Measurements from ENCODE around the gene RPIA.

The RPIA gene

DNA sequence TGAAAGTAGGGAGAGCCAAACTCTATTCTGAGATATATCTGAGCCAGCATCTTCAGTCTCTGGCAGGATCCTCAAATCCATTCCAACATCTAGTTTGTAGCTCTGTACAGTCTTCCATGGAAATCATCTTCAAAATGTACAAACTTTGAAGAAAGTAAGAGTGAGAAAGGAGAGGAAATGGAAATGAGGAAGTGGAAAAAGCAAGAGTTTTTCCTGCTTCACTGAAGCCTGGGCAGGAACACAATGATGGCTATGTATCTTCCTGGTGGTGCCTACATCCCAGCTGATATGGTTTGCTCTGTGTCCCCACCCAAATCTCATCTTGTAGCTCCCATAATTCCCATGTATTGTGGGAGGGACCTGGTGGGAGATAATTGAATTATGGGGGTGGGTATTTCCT lies 4.1 kb upstream of the RPIA start:
- Histone ChIP-seq H3K9ac (ENCODE audit: low read depth, low read length) (no peak overlapping the region), H3K4me1 (ENCODE audit: insufficient read depth, low read length) (no peaks in the 10 kb centered on the region; the same call in 1 of the 2 replicates), H3K36me3 (ENCODE audit: insufficient read depth, low read depth, low read length) (no peaks in the 10 kb centered on the region), H3K4me3 (ENCODE audit: low read length) (no peak overlapping the region), H3K27ac (ENCODE audit: low read length) (no peak overlapping the region), H3K9me3 (ENCODE audit: insufficient read depth, low read depth, low read length) (peaks cover 65% of the 10 kb centered on the region), H3K27me3 (ENCODE audit: insufficient read depth, low read length) (peaks cover 5% of the 10 kb centered on the region; the same call in 1 of the 2 replicates)

DNA sequence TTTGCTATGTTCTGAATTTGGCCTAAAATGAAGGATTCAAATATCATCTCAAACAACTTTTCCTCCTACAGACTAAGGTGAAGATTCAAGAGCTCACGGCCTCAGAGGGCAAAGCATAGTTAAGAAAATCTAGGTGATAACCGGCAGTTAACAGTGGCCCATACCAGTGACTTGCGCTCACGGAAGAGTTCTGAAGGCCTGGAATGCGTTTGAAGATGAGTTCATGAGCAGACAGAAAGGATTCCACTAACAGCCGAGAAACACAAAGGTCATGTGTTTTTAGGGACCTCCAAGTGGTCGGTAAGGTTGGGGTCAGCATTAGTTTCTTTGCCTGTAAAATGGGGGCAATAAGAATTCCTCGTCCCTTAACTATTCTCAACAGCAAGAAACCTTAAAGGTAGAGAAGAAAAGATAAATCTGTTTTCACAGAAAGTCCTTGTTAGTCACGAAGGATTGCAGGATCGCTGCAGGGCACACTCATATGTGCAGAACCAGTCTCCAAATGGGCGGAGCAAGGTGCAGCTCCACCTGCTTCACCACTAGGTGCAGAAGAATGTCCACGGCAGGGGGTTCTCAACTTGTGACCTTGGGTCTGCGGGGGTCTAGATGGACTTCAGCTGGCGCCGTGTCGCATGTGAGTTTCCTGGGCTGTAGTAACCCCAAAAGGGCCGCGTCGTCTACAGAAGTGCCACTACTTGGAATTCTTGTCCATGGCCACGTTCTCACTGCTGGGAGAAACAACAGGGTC lies 708 bp upstream of the RPIA start:
- peaks cover 10% of the 10 kb centered on the region; the same call in 1 of the 2 replicates for H3K27me3 ChIP-seq (ENCODE audit: insufficient read depth, low read length)
- peak overlapping the region; percentile 92 for H3K4me3 ChIP-seq (ENCODE audit: low read length)
- peak overlapping the region; percentile 46 for H3K27ac ChIP-seq (ENCODE audit: low read length)
- H3K4me1 ChIP-seq (ENCODE audit: insufficient read depth, low read length) = peaks cover 4% of the 10 kb centered on the region; the same call in 1 of the 2 replicates
- H3K9me3 ChIP-seq (ENCODE audit: insufficient read depth, low read depth, low read length) = peaks cover 33% of the 10 kb centered on the region
- H3K36me3 ChIP-seq (ENCODE audit: insufficient read depth, low read depth, low read length) = no peaks in the 10 kb centered on the region
- peak overlapping the region; percentile 89 for H3K9ac ChIP-seq (ENCODE audit: low read depth, low read length)

DNA sequence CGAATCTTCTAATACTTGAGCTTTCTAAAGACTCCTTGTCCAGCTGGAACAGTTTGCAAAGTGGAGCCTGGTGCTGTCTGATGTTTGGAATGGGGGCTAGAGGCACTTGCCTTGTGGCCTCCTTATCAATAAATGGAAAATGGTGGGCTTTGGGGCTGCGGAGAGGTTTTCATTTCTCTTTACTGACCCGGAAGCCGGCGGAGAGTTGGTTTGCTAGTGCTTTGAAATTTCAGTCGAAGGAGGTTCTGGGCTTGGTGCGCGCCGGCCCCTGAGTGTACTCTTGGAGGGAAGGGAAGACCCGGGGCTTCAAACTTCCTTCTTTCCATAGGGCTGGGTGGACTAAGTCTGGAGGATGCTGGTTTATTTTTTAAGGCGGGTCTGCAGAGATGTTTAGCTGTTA lies 714 bp downstream of the RPIA start:
- Histone ChIP-seq H3K27me3 (ENCODE audit: insufficient read depth, low read length) (peaks cover 10% of the 10 kb centered on the region; the same call in 1 of the 2 replicates), H3K4me3 (ENCODE audit: low read length) (peak overlapping the region; percentile 92), H3K27ac (ENCODE audit: low read length) (no peak overlapping the region), H3K9ac (ENCODE audit: low read depth, low read length) (peak overlapping the region; percentile 75; the same call in 1 of the 2 replicates), H3K4me1 (ENCODE audit: insufficient read depth, low read length) (peaks cover 10% of the 10 kb centered on the region; the same call in 1 of the 2 replicates), H3K9me3 (ENCODE audit: insufficient read depth, low read depth, low read length) (peaks cover 20% of the 10 kb centered on the region), H3K36me3 (ENCODE audit: insufficient read depth, low read depth, low read length) (no peaks in the 10 kb centered on the region)

DNA sequence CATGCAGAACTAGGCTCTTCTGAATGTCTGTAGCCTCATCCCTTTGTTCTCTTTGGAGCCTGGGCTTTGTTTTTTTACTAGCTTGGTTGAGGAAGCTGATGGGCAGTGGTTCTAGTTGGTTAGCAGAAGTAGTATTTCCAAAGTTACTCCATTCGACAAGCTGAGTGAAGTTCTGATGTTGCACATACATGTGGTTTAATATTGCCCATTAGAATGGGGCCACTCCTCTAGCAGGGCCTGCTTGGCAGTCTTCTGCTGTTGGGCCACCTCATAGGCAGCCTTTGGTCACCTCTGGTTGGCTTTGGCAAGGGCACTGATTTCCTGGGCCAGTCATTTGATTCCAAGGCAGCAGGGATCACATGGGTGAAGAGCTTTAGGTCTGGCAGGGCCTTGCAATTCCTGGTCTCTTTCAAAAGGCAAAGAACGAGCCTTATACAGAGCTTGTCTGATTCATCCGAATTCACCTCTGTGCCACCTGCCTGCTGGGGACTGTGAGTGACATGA lies 2.5 kb downstream of the RPIA start:
- peaks cover 10% of the 10 kb centered on the region; the same call in 1 of the 2 replicates for H3K27me3 ChIP-seq (ENCODE audit: insufficient read depth, low read length)
- H3K4me1 ChIP-seq (ENCODE audit: insufficient read depth, low read length) = peaks cover 25% of the 10 kb centered on the region
- no peak overlapping the region for H3K27ac ChIP-seq (ENCODE audit: low read length)
- no peak overlapping the region for H3K9ac ChIP-seq (ENCODE audit: low read depth, low read length)
- H3K4me3 ChIP-seq (ENCODE audit: low read length) = no peak overlapping the region
- H3K36me3 ChIP-seq (ENCODE audit: insufficient read depth, low read depth, low read length) = 0 out of 2 replicates have a peak, but pooled peaks cover 6% of the 10 kb centered on the region
- peaks cover 17% of the 10 kb centered on the region for H3K9me3 ChIP-seq (ENCODE audit: insufficient read depth, low read depth, low read length)

DNA sequence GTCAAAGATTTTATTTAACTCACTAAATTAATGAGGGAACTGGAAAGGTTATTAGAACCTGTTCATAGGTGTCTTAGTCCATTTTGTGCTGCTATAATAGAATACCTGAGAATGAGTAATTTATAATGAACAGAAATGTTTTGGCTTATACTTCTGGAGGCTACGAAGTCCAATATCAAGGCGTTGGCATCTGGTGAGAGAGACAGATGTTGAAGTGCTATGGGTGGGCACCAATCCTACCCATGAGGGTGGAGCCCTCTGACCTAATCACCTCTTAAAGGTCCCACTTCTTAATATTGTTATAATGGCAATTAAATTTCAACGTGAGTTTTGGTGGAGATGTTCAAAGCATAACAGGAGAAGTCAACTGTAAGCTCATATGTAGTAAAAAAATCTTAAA lies 5.1 kb downstream of the RPIA start:
- Histone ChIP-seq H3K36me3 (ENCODE audit: insufficient read depth, low read depth, low read length) (peaks cover 24% of the 10 kb centered on the region), H3K4me1 (ENCODE audit: insufficient read depth, low read length) (peaks cover 25% of the 10 kb centered on the region), H3K4me3 (ENCODE audit: low read length) (no peak overlapping the region), H3K27ac (ENCODE audit: low read length) (no peak overlapping the region), H3K27me3 (ENCODE audit: insufficient read depth, low read length) (peaks cover 10% of the 10 kb centered on the region; the same call in 1 of the 2 replicates), H3K9ac (ENCODE audit: low read depth, low read length) (no peak overlapping the region), H3K9me3 (ENCODE audit: insufficient read depth, low read depth, low read length) (no peaks in the 10 kb centered on the region)

DNA sequence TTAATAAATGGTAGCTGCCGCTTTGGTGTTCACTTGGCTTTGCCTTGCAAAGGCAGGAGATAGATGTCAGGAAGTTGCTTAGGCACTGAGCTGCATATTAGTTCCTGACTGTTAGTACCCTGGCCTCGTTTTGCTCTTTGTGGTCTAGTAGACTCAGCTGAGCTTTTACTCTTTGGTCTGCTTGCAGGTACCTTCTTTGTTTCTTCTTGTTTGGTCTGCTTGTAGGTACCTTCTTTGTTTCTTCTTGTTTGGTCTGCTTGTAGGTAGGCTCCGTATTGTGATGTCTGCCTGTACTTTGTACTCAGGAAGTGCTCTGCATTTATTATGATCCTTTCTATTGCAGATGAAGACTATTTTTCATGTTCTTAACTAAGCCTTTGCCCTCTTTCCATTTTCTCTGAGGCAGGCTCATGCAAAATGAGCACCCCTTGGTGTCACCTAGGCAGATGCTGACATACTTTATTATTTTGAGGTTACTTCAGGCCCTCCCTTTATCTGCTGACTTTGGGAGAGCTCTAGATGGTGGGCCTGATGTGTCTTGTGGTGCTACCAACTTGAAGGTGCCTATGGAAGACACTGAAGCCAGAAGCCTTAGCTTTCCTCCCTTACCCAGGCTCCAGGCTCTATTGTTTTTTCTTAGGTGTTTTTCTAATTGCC lies 6.0 kb downstream of the RPIA start:
- peaks cover 4% of the 10 kb centered on the region; the same call in 1 of the 2 replicates for H3K27me3 ChIP-seq (ENCODE audit: insufficient read depth, low read length)
- H3K4me3 ChIP-seq (ENCODE audit: low read length) = no peak overlapping the region
- H3K9ac ChIP-seq (ENCODE audit: low read depth, low read length) = no peak overlapping the region
- H3K36me3 ChIP-seq (ENCODE audit: insufficient read depth, low read depth, low read length) = peaks cover 32% of the 10 kb centered on the region
- H3K4me1 ChIP-seq (ENCODE audit: insufficient read depth, low read length) = peaks cover 24% of the 10 kb centered on the region
- no peaks in the 10 kb centered on the region for H3K9me3 ChIP-seq (ENCODE audit: insufficient read depth, low read depth, low read length)
- no peak overlapping the region for H3K27ac ChIP-seq (ENCODE audit: low read length)

DNA sequence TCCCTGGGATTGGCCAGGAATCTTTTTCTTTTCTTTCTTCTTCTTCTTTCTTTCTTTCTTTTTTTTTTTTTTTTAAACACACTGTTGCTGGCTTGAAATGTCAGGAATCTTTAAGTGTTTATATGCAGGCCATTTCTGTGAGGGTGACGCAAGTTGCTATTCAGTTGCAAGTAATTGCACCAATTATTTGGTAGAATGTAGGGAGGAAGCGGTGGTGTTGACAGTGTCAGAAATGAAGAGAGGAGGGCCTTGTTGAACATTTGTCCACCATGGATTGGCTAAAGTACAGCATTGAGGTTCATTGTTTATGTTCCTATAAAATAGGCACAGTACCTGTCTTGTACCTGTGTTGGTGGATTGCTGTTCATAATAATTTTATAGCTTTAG lies 6.5 kb downstream of the RPIA start:
- Histone ChIP-seq H3K4me1 (ENCODE audit: insufficient read depth, low read length) (peaks cover 21% of the 10 kb centered on the region), H3K27me3 (ENCODE audit: insufficient read depth, low read length) (no peaks in the 10 kb centered on the region), H3K9ac (ENCODE audit: low read depth, low read length) (no peak overlapping the region), H3K36me3 (ENCODE audit: insufficient read depth, low read depth, low read length) (peaks cover 38% of the 10 kb centered on the region), H3K9me3 (ENCODE audit: insufficient read depth, low read depth, low read length) (no peaks in the 10 kb centered on the region), H3K27ac (ENCODE audit: low read length) (no peak overlapping the region), H3K4me3 (ENCODE audit: low read length) (no peak overlapping the region)

DNA sequence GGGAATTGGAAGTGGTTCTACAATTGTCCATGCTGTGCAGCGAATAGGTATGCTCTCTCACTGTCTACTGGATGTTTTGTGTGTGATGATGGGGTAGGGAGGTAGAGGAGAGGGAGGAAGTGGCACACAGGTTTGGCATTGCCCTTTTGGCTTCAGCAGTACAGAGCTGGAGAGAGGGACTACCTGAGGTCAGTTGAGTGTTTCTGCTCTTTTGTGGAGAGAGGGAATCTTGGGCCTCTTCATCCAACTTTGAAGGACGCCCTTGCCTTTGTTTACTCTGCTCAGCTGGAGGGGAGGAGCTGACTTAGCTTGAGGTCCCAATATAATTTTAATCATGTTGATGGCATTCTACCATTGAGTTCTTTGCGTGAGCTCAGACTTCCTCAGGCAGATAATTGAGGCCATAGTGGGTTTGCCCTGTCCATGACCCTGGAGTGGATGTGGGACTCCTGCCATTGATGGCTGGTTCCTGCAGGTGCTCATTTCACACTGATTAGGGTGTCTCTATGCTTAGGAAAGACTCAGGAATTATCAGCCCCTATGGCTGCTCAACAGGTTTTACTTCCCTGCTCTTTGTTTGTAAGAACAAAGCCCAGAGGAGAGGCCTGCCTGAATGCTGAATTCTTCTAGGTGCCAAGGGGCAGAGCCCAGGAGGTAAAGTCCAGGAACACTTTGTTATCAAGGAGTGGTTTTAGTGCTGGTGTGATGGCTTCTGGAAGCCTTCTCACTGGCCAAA lies 7.2 kb downstream of the RPIA start:
- peaks cover 42% of the 10 kb centered on the region for H3K36me3 ChIP-seq (ENCODE audit: insufficient read depth, low read depth, low read length)
- no peaks in the 10 kb centered on the region for H3K27me3 ChIP-seq (ENCODE audit: insufficient read depth, low read length)
- peak overlapping the region; percentile 14; the same call in 1 of the 2 replicates for H3K4me3 ChIP-seq (ENCODE audit: low read length)
- H3K9ac ChIP-seq (ENCODE audit: low read depth, low read length) = no peak overlapping the region; the same call in 1 of the 2 replicates
- H3K4me1 ChIP-seq (ENCODE audit: insufficient read depth, low read length) = peaks cover 21% of the 10 kb centered on the region
- no peak overlapping the region for H3K27ac ChIP-seq (ENCODE audit: low read length)
- H3K9me3 ChIP-seq (ENCODE audit: insufficient read depth, low read depth, low read length) = no peaks in the 10 kb centered on the region

DNA sequence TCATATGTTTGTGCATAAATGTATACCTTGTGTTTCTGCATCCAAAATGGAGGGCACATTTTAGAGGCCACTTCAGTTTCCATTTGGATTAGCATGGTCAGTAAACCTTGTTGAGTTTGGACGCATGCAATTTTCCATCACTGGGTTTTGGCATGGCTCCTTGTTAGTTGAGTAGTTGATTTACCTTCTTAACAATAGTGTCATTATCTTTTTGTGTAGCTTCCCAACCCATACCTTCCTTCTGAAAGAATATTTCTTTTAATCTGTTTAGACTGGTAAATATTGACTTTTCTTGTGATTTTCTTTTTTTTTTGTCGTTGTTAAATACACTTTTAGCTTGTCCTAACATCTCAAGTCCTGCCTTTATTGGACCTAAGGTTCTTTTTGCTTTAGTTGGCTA lies 15.5 kb downstream of the RPIA start:
- Histone ChIP-seq H3K9me3 (ENCODE audit: insufficient read depth, low read depth, low read length) (peaks cover 8% of the 10 kb centered on the region), H3K9ac (ENCODE audit: low read depth, low read length) (no peak overlapping the region), H3K36me3 (ENCODE audit: insufficient read depth, low read depth, low read length) (peaks cover 22% of the 10 kb centered on the region; the same call in 1 of the 2 replicates), H3K27ac (ENCODE audit: low read length) (no peak overlapping the region), H3K4me3 (ENCODE audit: low read length) (no peak overlapping the region), H3K4me1 (ENCODE audit: insufficient read depth, low read length) (peaks cover 2% of the 10 kb centered on the region), H3K27me3 (ENCODE audit: insufficient read depth, low read length) (no peaks in the 10 kb centered on the region)

DNA sequence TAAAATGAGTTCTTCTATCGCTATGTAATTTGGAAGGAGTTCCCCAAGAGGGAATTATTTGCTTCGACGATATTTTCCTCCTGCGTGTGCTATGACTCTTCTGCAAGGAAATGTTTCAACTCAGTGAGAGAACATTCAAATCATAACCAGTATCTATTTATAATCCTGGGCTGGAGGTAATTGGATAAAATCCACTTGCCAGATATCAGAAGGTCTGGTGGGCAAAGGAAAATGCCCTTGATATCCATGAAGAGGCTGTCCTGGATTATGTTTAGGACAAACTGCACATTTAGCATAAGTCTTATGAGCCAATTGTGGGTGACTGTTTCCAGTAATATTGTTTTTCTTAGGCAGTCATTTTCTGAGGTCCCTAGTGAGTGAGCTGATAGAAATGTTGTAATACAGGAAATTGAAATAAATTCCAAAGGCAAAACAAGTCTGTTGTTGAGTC lies 17.7 kb downstream of the RPIA start:
- no peaks in the 10 kb centered on the region for H3K27me3 ChIP-seq (ENCODE audit: insufficient read depth, low read length)
- peaks cover 5% of the 10 kb centered on the region for H3K4me1 ChIP-seq (ENCODE audit: insufficient read depth, low read length)
- no peak overlapping the region for H3K9ac ChIP-seq (ENCODE audit: low read depth, low read length)
- H3K27ac ChIP-seq (ENCODE audit: low read length) = no peak overlapping the region
- no peak overlapping the region for H3K4me3 ChIP-seq (ENCODE audit: low read length)
- peaks cover 3% of the 10 kb centered on the region; the same call in 1 of the 2 replicates for H3K36me3 ChIP-seq (ENCODE audit: insufficient read depth, low read depth, low read length)
- H3K9me3 ChIP-seq (ENCODE audit: insufficient read depth, low read depth, low read length) = peaks cover 8% of the 10 kb centered on the region

DNA sequence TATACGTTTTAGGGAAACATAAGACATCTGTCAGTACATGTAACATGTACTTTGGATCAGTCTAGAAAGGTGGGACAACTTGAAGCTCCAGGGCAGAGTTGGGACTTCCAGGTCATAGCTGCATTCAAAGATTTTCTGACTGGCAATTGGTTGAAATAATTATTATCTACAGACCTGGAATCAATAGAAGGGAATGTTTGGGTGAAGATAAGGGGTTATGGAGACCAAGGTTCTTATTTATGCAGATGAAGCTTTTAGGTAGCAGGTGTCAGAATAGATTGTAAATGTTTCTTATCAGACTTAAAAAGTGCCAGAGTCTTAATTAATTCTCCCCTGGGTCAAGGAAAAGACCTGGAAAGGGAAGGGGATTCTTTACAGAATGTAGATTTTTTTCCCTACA lies 19.8 kb downstream of the RPIA start:
- Histone ChIP-seq H3K36me3 (ENCODE audit: insufficient read depth, low read depth, low read length) (no peaks in the 10 kb centered on the region), H3K9me3 (ENCODE audit: insufficient read depth, low read depth, low read length) (no peaks in the 10 kb centered on the region), H3K9ac (ENCODE audit: low read depth, low read length) (no peak overlapping the region), H3K27me3 (ENCODE audit: insufficient read depth, low read length) (no peaks in the 10 kb centered on the region), H3K4me1 (ENCODE audit: insufficient read depth, low read length) (peaks cover 16% of the 10 kb centered on the region), H3K4me3 (ENCODE audit: low read length) (no peak overlapping the region), H3K27ac (ENCODE audit: low read length) (no peak overlapping the region)

Data from iPS-20b (cell line).